Measurements from ENCODE around the gene EMC10.

DNA sequence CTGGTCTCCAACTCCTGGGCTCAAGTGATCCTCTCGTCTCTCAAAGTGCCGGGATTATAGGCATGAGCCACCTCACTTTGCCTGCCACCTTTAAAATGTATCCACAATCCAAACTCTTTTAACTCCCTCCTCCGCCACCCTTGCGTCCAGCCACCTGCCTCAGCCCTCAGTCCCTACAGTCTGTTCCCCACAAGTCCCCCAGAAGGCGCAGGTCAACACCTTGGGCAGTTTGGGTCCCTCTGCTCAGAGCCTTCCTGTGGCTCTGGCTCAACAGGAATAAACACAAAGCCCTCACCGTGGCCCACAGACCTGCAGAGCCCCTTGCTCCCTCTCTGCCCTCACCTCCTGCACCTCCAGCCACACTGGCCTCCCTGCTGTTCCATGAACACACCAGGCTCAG, 7.5 kb upstream of the EMC10 start:
- TF ChIP-seq, protein P1, sequence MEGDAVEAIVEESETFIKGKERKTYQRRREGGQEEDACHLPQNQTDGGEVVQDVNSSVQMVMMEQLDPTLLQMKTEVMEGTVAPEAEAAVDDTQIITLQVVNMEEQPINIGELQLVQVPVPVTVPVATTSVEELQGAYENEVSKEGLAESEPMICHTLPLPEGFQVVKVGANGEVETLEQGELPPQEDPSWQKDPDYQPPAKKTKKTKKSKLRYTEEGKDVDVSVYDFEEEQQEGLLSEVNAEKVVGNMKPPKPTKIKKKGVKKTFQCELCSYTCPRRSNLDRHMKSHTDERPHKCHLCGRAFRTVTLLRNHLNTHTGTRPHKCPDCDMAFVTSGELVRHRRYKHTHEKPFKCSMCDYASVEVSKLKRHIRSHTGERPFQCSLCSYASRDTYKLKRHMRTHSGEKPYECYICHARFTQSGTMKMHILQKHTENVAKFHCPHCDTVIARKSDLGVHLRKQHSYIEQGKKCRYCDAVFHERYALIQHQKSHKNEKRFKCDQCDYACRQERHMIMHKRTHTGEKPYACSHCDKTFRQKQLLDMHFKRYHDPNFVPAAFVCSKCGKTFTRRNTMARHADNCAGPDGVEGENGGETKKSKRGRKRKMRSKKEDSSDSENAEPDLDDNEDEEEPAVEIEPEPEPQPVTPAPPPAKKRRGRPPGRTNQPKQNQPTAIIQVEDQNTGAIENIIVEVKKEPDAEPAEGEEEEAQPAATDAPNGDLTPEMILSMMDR (IDR thresholded peaks at IDR 0.05), result no peak
- no peak for TF ChIP-seq TCF12 (IDR thresholded peaks at IDR 0.05)

Data from SK-N-SH (cell line).